ENCODE data around the gene MCTP1. TPM values are rescaled to one million over a fixed set of nuclear protein-coding genes. Genes with fewer than 3 reads are reported as not detected.

Gene MCTP1
- total RNA-seq, 1 donor = 5.8 TPM

DNA sequence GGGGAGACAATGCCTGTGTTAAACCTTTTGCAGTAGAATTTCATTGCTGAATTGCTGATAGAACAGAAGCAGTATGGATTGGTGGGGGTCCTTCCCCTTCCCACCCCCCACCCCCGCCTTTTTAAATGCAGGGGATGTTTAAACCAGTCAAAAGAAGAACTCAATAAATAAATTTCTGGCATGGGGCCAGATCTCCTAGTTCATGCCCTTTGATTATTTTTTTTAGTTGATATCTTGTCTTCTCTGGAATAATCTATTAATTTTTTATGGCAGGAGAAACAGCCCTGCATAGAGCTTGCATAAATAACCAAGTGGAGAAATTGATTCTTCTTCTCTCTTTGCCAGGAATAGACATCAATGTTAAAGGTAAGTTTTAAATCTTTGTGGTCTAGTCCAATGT lies 593.6 kb downstream of the MCTP1 start:
- no peaks in the 10 kb centered on the region for H3K27me3 ChIP-seq (ENCODE audit: insufficient read depth, low read length)
- H3K9me3 ChIP-seq (ENCODE audit: low read depth, low read length) = no peaks in the 10 kb centered on the region
- H2AFZ ChIP-seq (ENCODE audit: low read length) = no peak overlapping the region
- H3K36me3 ChIP-seq (ENCODE audit: insufficient read depth, low read length) = no peaks in the 10 kb centered on the region
- TF ChIP-seq, protein P1, sequence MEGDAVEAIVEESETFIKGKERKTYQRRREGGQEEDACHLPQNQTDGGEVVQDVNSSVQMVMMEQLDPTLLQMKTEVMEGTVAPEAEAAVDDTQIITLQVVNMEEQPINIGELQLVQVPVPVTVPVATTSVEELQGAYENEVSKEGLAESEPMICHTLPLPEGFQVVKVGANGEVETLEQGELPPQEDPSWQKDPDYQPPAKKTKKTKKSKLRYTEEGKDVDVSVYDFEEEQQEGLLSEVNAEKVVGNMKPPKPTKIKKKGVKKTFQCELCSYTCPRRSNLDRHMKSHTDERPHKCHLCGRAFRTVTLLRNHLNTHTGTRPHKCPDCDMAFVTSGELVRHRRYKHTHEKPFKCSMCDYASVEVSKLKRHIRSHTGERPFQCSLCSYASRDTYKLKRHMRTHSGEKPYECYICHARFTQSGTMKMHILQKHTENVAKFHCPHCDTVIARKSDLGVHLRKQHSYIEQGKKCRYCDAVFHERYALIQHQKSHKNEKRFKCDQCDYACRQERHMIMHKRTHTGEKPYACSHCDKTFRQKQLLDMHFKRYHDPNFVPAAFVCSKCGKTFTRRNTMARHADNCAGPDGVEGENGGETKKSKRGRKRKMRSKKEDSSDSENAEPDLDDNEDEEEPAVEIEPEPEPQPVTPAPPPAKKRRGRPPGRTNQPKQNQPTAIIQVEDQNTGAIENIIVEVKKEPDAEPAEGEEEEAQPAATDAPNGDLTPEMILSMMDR (IDR thresholded peaks at IDR 0.05; ENCODE audit: extremely low read depth, low read depth, low read length) = no peak
- H3K4me2 ChIP-seq (ENCODE audit: insufficient read depth, low read length) = no peak overlapping the region
- no peak for DNase-seq (ENCODE audit: insufficient read length, low spot score, missing footprints)
- H3K27ac ChIP-seq (ENCODE audit: low read depth, low read length) = no peak overlapping the region
- H3K4me3 ChIP-seq (ENCODE audit: insufficient read depth, low read length) = no peak overlapping the region
- no peaks in the 10 kb centered on the region for H4K20me1 ChIP-seq (ENCODE audit: insufficient read depth, low read length)
- peaks cover 20% of the 10 kb centered on the region for H3K4me1 ChIP-seq (ENCODE audit: insufficient read depth, low read length)
- H3K79me2 ChIP-seq (ENCODE audit: insufficient read depth, low read length) = no peaks in the 10 kb centered on the region

DNA sequence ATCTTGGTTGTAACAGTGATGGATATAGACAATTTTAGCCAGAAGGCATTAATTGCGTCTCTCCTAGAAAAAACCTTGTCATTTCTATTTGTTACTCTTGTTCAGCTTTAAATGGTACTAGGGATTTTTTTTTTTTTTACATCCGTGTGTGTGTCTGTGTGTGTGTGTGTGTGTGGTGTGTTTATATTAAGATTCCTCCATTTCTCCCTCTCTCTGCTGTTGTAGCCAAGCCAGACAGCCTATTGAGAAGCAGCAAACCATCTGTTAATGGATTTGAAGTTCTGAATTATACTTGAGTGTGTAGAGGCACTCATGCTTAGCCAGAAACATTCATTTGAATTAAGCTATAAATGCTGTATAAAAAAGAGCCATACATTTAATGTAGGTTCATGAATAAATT lies 594.1 kb downstream of the MCTP1 start:
- Histone ChIP-seq H3K4me2 (ENCODE audit: insufficient read depth, low read length) (no peak overlapping the region), H3K27me3 (ENCODE audit: insufficient read depth, low read length) (no peaks in the 10 kb centered on the region), H4K20me1 (ENCODE audit: insufficient read depth, low read length) (no peaks in the 10 kb centered on the region), H3K27ac (ENCODE audit: low read depth, low read length) (no peak overlapping the region), H3K36me3 (ENCODE audit: insufficient read depth, low read length) (no peaks in the 10 kb centered on the region), H3K9me3 (ENCODE audit: low read depth, low read length) (no peaks in the 10 kb centered on the region), H3K4me1 (ENCODE audit: insufficient read depth, low read length) (peaks cover 20% of the 10 kb centered on the region), H3K4me3 (ENCODE audit: insufficient read depth, low read length) (no peak overlapping the region), H2AFZ (ENCODE audit: low read length) (no peak overlapping the region), H3K79me2 (ENCODE audit: insufficient read depth, low read length) (no peaks in the 10 kb centered on the region)
- TF ChIP-seq, protein P1 (IDR thresholded peaks at IDR 0.05; ENCODE audit: extremely low read depth, low read depth, low read length) = no peak
- DNase-seq (ENCODE audit: insufficient read length, low spot score, missing footprints) = no peak

DNA sequence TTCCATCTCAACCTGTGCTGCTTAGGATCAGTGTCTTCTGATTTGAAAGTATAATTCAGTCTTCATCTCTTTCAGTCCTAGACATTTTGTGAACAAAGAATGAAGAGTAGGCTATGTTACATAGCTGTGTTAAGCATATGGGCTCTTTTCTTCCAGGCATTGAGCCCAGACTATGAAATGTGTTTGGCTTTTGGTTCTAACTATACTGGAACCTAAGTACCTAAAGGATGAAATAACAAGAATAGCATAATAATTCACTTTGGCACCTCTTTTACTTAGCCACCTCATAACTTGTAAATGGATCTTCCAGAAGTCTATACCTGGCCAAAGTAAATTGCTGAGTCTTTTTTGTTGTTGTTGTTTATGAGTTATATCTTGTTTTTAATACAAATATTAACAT lies 595.0 kb downstream of the MCTP1 start:
- TF ChIP-seq, protein P1 (IDR thresholded peaks at IDR 0.05; ENCODE audit: extremely low read depth, low read depth, low read length) = no peak
- peaks cover 20% of the 10 kb centered on the region for H3K4me1 ChIP-seq (ENCODE audit: insufficient read depth, low read length)
- H3K9me3 ChIP-seq (ENCODE audit: low read depth, low read length) = no peaks in the 10 kb centered on the region
- DNase-seq (ENCODE audit: insufficient read length, low spot score, missing footprints) = no peak
- no peak overlapping the region for H2AFZ ChIP-seq (ENCODE audit: low read length)
- H3K4me2 ChIP-seq (ENCODE audit: insufficient read depth, low read length) = no peak overlapping the region
- no peaks in the 10 kb centered on the region for H3K79me2 ChIP-seq (ENCODE audit: insufficient read depth, low read length)
- H3K27me3 ChIP-seq (ENCODE audit: insufficient read depth, low read length) = no peaks in the 10 kb centered on the region
- no peak overlapping the region for H3K4me3 ChIP-seq (ENCODE audit: insufficient read depth, low read length)
- H3K27ac ChIP-seq (ENCODE audit: low read depth, low read length) = no peak overlapping the region
- no peaks in the 10 kb centered on the region for H3K36me3 ChIP-seq (ENCODE audit: insufficient read depth, low read length)
- no peaks in the 10 kb centered on the region for H4K20me1 ChIP-seq (ENCODE audit: insufficient read depth, low read length)

DNA sequence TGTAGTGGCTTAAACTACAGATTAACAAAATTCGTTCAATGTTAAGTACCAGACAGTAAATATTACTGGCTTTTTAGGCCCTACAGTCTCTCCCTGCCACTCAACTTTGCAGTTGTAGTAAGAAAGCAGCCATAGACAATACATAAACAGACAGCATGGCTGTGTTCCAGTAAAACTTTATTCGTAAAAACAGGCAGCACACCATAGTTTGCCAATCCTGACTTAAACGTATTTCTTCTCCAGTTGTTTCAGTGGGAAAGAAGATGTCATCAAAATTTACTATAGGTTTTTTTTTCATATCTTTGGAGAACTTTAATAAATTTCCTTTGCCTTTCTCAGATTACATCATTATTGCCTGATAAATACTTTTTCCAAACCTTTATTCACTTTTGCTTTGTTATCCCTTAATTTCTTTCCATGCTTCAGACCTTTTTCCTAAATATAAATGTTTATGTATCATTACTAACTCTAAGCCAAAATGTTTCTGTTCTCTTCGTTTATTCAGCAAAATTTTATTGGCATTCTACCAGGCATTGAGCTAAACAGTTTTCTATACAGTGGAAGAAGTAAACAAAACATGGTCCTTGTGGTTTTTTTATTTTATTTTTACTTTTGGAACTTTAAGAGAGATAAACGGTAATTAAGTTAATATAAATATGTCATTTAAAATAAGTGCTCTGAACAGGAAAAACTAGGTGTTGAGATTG lies 601.9 kb downstream of the MCTP1 start:
- Histone ChIP-seq H3K36me3 (ENCODE audit: insufficient read depth, low read length) (no peaks in the 10 kb centered on the region), H3K27ac (ENCODE audit: low read depth, low read length) (no peak overlapping the region), H4K20me1 (ENCODE audit: insufficient read depth, low read length) (no peaks in the 10 kb centered on the region), H3K79me2 (ENCODE audit: insufficient read depth, low read length) (no peaks in the 10 kb centered on the region), H3K4me1 (ENCODE audit: insufficient read depth, low read length) (no peaks in the 10 kb centered on the region), H3K4me3 (ENCODE audit: insufficient read depth, low read length) (no peak overlapping the region), H2AFZ (ENCODE audit: low read length) (no peak overlapping the region), H3K4me2 (ENCODE audit: insufficient read depth, low read length) (no peak overlapping the region), H3K9me3 (ENCODE audit: low read depth, low read length) (no peaks in the 10 kb centered on the region), H3K27me3 (ENCODE audit: insufficient read depth, low read length) (no peaks in the 10 kb centered on the region)
- TF ChIP-seq, protein P1 (IDR thresholded peaks at IDR 0.05; ENCODE audit: extremely low read depth, low read depth, low read length) = no peak
- no peak for DNase-seq (ENCODE audit: insufficient read length, low spot score, missing footprints)

All from osteoblast (primary cell).